Measurements from ENCODE around the gene SYF2. TPM values are rescaled to one million over a fixed set of nuclear protein-coding genes. Genes with fewer than 3 reads are reported as not detected.
"Not testable (repeated sequence)": the region's sequence is repeated elsewhere in the genome, so short reads cannot be mapped to it uniquely, and the experiment has no call there.

The SYF2 gene
- total RNA-seq, 2 donors from 2014 or later: 27.0 to 32.7 TPM

DNA sequence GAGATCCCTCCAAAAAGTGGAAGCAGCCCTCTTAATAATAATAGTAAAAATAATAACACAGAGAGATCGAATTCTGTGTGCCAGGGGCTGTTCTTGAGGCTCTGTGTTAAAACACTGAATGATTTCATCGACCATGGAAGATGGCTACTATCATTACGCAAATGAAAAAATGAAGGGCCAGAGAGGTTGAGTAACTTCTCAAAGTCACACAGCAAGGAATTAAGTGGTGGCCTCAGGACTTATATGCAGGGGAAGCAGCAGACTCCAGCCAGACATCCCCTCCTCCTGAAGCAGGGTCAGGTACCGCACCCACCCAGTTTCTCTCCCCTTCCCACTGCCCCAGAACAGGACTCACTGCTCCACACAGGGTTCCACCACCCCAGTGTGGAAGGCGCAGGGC, 40.1 kb downstream of the SYF2 start:
- DNase-seq (ENCODE audit: low spot score): no peak
- Mint-ChIP-seq H3K36me3 (no peaks in the 10 kb centered on the region), H3K9me3 (no peaks in the 10 kb centered on the region), H3K27me3 (no peaks in the 10 kb centered on the region), H3K4me3 (no peak overlapping the region), H3K27ac (no peak overlapping the region), H3K4me1 (ENCODE audit: low read depth in 2 of 2) (peaks cover 6 to 10% of the 10 kb centered on the region in 2 donors)
- no peak for ATAC-seq

DNA sequence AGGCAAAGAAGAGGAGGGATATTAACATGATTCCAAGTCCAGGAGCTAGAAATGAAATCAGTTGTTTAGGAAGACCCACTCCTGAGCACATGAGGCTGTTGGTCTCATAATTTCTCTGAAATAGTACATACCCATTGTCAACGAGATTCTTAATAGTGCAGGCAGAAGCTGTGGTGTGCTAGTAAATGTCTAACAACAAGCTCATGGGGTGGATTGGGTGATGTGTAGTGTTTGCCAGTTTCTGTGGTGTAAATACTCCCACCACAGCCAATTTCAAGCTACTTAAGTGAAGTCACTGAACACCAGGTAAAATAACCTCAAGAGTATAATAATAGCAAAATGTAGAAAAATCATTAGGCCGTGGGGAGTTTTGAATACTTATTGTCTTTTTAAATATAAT, 42.0 kb downstream of the SYF2 start:
- no peak for ATAC-seq
- no peak for DNase-seq (ENCODE audit: low spot score)
- Mint-ChIP-seq H3K4me3 (no peak overlapping the region), H3K27me3 (no peaks in the 10 kb centered on the region), H3K4me1 (ENCODE audit: low read depth in 2 of 2) (peaks cover 6 to 10% of the 10 kb centered on the region in 2 donors), H3K27ac (no peak overlapping the region), H3K36me3 (no peaks in the 10 kb centered on the region), H3K9me3 (no peaks in the 10 kb centered on the region)

DNA sequence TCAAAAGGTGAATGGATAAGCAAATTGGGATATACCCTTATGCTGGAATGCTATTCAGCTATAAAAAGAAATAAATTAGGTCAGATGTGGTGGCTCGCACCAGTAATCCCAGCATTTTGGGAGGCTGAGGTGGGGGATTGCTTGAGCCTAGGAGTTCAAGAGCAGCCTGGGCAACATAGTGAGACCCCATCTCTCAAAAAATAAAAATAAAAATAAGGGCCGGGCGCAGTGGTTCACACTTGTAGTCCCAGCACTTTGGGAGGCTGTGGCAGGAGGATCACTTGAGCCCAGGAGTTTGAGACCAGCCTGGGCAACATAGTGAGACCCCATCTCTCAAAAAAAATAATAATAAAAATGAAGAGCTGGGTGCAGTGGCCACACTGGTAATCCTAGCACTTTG, 44.4 kb downstream of the SYF2 start:
- not testable (repeated sequence) for H3K4me3 Mint-ChIP-seq; H3K27me3 Mint-ChIP-seq; H3K27ac Mint-ChIP-seq; DNase-seq (ENCODE audit: low spot score); H3K36me3 Mint-ChIP-seq; ATAC-seq; H3K4me1 Mint-ChIP-seq (ENCODE audit: low read depth in 2 of 2); H3K9me3 Mint-ChIP-seq

DNA sequence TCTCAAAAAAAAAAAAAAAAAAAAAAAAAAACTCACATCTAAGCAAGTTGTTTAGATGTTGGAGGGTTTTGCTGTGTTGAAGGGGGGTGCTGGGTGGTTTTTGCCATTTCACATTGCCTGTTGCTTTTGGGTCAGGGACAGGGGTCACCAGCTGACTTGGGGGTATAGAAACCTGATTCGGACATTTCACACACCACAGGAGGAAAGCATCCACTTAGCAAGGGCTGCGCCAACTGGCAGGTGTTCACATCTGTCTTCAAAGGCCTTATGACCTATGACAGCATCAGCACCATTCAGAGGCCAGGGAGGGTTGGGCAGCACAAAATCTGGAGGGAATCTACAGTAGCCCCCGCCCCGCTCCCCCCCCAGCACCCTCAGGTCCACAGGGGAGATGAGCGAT, 45.2 kb downstream of the SYF2 start:
- Mint-ChIP-seq H3K9me3 (no peaks in the 10 kb centered on the region), H3K36me3 (no peaks in the 10 kb centered on the region), H3K4me1 (ENCODE audit: low read depth in 2 of 2) (no peaks in the 10 kb centered on the region), H3K27ac (no peak overlapping the region), H3K4me3 (no peak overlapping the region), H3K27me3 (no peaks in the 10 kb centered on the region)
- ATAC-seq (no peak), DNase-seq (ENCODE audit: low spot score) (no peak)

DNA sequence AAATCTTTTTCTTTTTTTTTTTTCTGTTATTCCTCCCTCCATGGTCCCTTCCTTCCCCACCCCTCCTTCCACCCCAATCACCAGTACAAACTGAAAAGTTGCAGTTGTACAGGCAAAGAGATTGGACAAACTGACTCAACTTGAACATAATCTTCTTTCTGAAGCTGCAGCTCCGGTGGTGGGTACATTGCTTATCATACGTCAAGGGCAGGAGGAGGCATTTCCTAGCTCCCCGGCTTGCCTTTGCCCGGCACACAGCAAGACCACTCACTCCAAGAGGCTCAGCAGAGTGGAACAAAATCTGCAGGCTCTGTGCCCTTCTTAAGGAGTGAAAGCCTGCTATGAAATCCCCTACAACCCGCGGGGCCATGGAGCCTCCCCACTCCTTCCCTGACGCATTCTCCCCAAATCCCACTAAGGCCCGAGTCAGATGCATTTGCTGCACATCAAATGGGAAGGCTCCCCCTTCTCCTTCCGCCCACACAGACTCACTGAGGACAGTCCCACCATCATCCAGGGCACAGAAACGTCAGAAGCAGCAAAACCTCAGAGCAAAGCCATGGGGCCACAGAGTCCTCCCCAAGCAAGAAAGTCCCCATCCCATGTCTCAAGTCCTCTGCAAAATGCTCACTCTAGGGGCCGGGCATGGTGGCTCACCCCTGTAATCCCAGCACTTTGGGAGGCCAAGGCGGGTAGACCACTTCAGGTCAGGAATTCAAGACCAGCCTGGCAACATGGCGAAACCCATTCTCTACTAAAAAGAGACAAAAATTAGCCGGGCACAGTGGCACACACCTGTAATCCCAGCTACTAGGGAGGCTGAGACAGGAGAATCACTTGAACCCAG, 45.9 kb downstream of the SYF2 start:
- Mint-ChIP-seq H3K27me3 (no peaks in the 10 kb centered on the region), H3K4me3 (no peak overlapping the region), H3K9me3 (no peaks in the 10 kb centered on the region), H3K27ac (no peak overlapping the region), H3K36me3 (no peaks in the 10 kb centered on the region), H3K4me1 (ENCODE audit: low read depth in 2 of 2) (no peaks in the 10 kb centered on the region)
- no peak for DNase-seq (ENCODE audit: low spot score)
- ATAC-seq: no peak

DNA sequence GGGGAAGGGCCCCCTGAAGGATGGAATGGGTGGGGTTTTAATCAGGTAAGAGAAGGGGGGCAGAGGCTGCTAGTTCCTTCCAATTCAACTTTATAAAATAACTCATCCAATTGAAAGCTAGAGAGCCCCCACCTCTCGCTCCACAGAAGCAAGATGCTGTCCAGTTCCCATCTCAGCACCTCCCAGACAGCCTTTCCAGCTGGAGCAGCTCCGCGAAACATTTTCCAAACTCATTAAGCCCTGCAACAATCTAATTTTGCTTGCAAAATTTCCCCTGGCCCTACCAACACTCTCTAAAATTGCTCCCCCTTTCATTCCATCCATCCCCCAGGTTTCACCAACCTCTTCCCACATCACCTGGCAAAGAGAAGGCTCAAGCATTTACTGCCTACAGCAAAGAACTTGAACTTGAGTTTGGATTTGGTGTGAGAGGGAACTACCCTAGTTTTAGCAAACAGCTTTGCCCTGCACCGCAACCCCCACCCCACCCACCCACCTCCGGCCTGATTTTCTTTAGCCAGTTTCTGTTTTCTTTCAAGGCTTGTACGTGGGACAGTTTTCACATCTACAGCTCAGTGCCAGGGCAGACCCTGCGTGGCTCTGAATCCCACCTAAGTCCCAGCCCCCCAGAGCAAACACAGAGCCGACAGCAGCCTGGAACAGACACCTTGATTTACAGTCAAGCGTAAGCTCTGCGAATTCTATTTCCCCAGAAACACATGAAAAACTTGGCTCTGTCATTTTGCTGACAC, 46.7 kb downstream of the SYF2 start:
- Mint-ChIP-seq H3K4me1 (ENCODE audit: low read depth in 2 of 2) (no peaks in the 10 kb centered on the region), H3K9me3 (no peaks in the 10 kb centered on the region), H3K27me3 (no peaks in the 10 kb centered on the region), H3K4me3 (no peak overlapping the region), H3K36me3 (no peaks in the 10 kb centered on the region), H3K27ac (no peak overlapping the region)
- no peak for DNase-seq (ENCODE audit: low spot score)
- no peak for ATAC-seq

DNA sequence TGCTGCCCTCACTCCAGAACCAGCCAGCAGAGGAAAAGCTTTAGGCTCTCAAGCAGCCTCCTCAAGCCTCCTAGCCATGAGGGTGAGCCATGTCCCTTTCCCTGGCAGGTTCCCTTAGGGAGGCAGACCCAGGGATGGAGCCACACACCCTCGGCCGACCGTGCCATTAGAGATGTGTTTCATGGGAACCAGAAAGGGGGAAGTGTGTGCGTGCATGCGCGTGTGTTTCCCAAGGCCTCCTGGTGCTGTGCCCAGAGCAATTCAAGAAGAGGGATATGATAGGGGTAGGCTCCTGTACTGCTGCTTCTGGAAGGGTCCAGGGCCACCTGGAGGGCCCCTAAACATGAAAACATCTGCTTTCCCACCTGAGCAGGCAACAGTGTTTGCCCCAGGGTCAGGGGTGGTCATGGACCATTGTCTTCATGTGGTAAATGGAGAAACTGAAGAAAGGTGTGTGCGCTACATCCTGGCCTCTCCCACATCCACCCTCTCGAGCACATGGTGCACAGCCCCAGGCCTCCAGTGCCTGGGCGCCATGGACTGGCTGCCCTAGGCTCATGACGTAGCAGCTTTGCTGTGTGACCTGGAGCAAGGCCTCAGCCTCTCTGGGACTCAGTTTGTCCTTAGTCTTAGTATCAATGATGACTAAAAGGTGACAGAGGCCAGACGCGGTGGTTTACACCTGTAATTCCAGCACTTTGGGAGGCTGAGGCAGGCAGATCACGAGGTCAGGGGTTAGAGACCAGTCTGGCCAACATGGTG, 48.1 kb downstream of the SYF2 start:
- Mint-ChIP-seq H3K27me3 (no peaks in the 10 kb centered on the region), H3K4me3 (no peak overlapping the region), H3K4me1 (ENCODE audit: low read depth in 2 of 2) (no peaks in the 10 kb centered on the region), H3K27ac (no peak overlapping the region), H3K36me3 (no peaks in the 10 kb centered on the region), H3K9me3 (no peaks in the 10 kb centered on the region)
- DNase-seq (ENCODE audit: low spot score) (no peak), ATAC-seq (no peak)

DNA sequence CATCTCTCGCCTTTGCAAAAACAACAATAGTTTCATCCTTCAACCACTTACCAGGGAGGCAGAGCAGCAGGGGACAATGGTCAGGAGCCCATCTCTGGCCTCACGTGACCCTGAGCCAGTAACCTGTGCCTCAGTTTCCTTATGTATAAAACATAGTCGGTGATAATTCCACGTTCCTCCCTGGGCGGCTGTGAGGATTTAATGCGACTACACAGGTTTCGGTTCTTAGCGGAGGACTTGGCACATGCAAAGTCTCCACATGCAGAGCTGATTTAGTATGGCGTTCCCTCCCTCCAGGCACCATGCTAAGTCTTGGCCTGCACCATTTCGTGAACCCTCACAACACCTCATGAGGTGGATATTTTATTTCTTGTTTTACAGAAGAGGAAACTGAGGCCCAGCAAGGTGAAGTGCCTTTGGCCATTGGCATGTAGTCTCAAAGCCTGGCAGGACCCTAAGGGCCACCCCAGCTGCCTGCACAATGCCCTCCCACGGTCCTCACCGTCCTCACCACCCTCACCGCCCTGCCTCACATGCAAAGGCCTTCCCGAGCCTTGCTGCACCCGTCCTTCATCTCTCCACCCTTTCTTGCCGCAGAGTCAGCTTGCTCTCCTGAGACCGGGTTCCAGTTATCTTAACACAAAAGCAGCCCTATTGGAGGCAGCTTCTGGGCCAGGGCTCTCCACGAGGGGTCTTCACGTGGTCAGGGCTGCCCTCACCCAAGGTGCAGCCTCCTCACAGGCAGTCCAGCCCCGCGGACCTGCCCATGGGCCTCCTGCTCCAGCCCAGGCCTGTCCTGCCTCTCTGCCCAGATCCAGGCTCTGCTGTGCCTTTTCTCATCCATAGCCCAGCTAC, 48.9 kb downstream of the SYF2 start:
- no peak for DNase-seq (ENCODE audit: low spot score)
- no peak for ATAC-seq
- Mint-ChIP-seq H3K27ac (no peak overlapping the region), H3K4me3 (no peak overlapping the region), H3K4me1 (ENCODE audit: low read depth in 2 of 2) (no peaks in the 10 kb centered on the region), H3K9me3 (no peaks in the 10 kb centered on the region), H3K36me3 (no peaks in the 10 kb centered on the region), H3K27me3 (no peaks in the 10 kb centered on the region)

DNA sequence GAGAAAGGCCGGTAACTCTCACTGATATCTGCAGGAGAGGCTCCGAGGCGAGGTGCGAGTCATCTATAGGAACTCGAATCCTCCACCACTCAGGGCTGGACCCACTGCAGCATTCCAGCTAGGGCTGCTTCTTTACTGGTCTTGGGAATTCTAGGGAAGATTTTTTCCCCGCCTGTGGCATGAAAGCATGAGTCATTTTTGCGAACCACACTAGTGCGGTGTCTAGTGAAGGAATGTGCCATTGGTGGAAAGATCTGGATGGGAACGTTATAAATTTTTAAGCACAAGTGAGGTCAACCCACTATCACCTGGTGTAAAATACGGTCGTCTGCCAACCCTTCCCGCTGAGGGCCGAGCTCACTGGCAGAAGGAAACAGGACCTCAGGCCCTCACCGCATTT, 49.7 kb downstream of the SYF2 start:
- DNase-seq (ENCODE audit: low spot score) (no peak), ATAC-seq (no peak)
- H3K9me3 Mint-ChIP-seq: no peaks in the 10 kb centered on the region

DNA sequence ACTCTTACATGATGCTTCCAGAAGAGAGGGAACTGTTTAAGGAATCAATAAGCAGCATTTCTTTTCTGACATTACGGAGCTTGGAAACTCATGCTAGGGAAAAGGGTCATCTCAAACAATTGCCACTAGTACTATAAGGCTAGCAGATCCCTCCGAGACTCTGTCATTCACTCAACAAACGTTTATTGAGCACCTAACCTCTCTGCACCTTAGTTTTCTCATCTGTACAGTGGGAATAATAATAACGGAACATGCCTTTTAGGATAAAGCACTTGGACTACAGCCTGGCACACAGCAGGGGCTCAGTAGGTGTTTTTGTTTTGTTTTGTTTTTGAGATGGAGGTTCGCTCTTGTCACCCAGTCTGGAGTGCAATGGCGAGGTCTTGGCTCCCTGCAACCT, 51.3 kb downstream of the SYF2 start:
- Mint-ChIP-seq H3K27ac (no peak overlapping the region), H3K4me3 (no peak overlapping the region), H3K27me3 (no peaks in the 10 kb centered on the region), H3K9me3 (no peaks in the 10 kb centered on the region), H3K36me3 (no peaks in the 10 kb centered on the region), H3K4me1 (ENCODE audit: low read depth in 2 of 2) (no peaks in the 10 kb centered on the region)
- no peak for ATAC-seq
- no peak for DNase-seq (ENCODE audit: low spot score)

More for the DNA sequence above, 49.7 kb downstream of the SYF2 start:
- no peak overlapping the region for H3K4me3 Mint-ChIP-seq
- H3K27ac Mint-ChIP-seq: no peak overlapping the region
- H3K27me3 Mint-ChIP-seq: no peaks in the 10 kb centered on the region
- H3K36me3 Mint-ChIP-seq: no peaks in the 10 kb centered on the region
- no peaks in the 10 kb centered on the region for H3K4me1 Mint-ChIP-seq (ENCODE audit: low read depth in 2 of 2)

DNA sequence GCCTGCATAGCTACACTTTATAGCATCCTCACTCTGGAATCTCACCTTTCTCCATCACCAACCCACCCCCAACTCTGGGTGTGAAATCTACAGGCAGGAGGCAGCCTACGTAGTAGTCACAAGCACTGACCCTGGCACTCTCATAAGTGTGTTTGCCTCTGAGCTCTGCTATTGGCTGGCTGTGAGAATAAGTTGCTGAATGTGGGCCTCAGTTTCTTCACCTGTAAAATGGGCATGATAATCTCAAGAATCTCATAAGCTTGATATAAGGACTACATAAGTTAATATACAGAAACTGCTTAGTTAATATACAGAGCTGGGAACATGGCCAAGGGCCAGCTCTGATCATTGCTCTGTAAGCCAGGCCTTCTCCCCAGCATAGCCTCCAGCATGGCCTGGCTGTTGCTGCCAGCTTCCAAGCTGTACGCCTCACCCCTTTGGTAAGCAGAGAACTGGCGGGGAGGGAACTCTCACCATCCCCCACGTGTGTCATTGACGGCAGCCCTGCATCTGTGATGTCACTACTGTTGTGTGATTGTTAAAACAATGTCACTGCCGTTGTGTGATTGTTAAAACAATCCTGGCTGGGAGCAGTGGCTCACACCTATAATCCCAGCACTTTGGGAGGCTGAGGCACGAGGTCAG, 53.3 kb downstream of the SYF2 start:
- no peak overlapping the region for H3K4me3 Mint-ChIP-seq
- no peaks in the 10 kb centered on the region for H3K36me3 Mint-ChIP-seq
- DNase-seq (ENCODE audit: low spot score): no peak
- no peak overlapping the region for H3K27ac Mint-ChIP-seq
- no peaks in the 10 kb centered on the region for H3K4me1 Mint-ChIP-seq (ENCODE audit: low read depth in 2 of 2)
- no peaks in the 10 kb centered on the region for H3K27me3 Mint-ChIP-seq
- ATAC-seq: no peak
- H3K9me3 Mint-ChIP-seq: no peaks in the 10 kb centered on the region

DNA sequence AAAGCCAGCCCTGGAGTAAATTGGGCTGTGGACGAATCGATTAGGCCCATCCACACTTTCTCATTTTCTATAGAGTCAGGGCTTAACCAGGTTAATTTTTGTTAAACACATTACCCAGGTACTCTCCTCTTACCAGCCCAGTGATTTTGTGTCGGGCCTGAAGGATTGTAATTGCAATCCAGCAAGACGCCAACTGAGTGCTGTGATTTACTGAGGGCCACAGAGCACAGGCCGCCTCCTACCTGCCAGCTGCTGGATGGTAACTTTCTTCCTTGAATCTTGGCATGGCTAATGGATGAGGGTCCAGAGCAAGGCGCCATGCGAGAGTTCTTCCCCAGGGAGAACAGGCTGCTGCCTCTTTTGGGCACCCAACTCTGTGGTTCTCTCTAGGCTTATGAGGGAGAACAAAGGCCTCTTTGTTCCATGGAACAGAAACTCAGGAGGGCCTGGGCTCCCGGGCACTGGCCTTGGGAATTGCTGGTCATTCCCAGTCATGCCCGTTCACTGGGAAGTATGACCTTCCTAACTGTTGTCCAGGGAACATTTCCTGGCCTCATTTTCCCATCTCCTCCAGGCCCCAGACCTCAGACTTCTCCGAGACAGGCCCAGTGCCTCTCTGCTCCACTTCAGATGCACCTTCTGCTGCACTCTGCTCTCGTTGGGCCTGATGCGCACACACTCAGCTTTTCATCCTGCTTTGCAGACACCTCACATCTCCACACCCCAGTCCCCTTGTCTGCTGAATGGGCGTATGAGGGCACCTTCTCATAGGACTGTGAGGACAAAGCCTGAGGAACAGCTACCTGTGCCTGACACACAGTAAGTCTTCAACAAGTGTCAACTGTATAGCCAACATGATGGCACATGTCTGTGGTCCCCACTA, 57.3 kb downstream of the SYF2 start:
- no peak for DNase-seq (ENCODE audit: low spot score)
- Mint-ChIP-seq H3K4me1 (ENCODE audit: low read depth in 2 of 2) (no peaks in the 10 kb centered on the region), H3K4me3 (no peak overlapping the region), H3K27me3 (no peaks in the 10 kb centered on the region), H3K36me3 (no peaks in the 10 kb centered on the region), H3K27ac (no peak overlapping the region), H3K9me3 (peaks cover 3% of the 10 kb centered on the region)
- ATAC-seq: no peak
